PC-9 (cell line): Measurements from ENCODE around the gene SYDE2. TPM values are rescaled to one million over a fixed set of nuclear protein-coding genes. Genes with fewer than 3 reads are reported as not detected.
A peak's percentile ranks its signal among the peaks of the same experiment; 100 is the strongest.

Source experiments
- BruUV-seq: library from RNA; stranded (reverse); fragments of 400-500 nt; replicated peaks from 2 replicates; lab custom pipeline; 2021; lab: Mats Ljungman, UMichigan
- CTCF ChIA-PET: fragments of 300-600 bp; sonication (Branson Sonifier 250); formaldehyde crosslinking; loops from one replicate; lab custom pipeline; 2022; ENCODE audit warnings: antibody characterized with exemption; lab: Charles Lee
- POLR2A ChIA-PET: fragments of 300-600 bp; sonication (Branson Sonifier 250); formaldehyde crosslinking; loops from one replicate; lab custom pipeline; 2022; ENCODE audit warnings: antibody characterized with exemption; ENCODE audit not compliant: unreplicated experiment; lab: Charles Lee
- DNase-seq, 2 experiments: peaks; one replicate each; pipeline versions ENCODE4 v3.0.0 to v3.0.0-alpha.2; 2015 to 2022; ENCODE audit warnings: mixed read lengths in 1 of 2
- H2AFZ ChIP-seq: fragments of 200-600 bp; sonication (generic); 2 replicates; pipeline ENCODE4 v1.8.1; 2017; ENCODE audit warnings: antibody characterized with exemption
- H3F3A ChIP-seq: fragments of 200-600 bp; sonication (generic); 2 replicates; pipeline ENCODE4 v1.8.1; 2017; ENCODE audit warnings: antibody characterized with exemption, mild to moderate bottlenecking, low read depth; ENCODE audit not compliant: insufficient read depth
- H3K27ac ChIP-seq: fragments of 200-600 bp; sonication (generic); 2 replicates; pipeline ENCODE4 v1.6.1; 2016; ENCODE audit warnings: mixed run types
- H3K27me3 ChIP-seq: fragments of 200-600 bp; sonication (generic); 2 replicates; pipeline ENCODE4 v1.6.1; 2016; ENCODE audit warnings: low read depth, mixed run types; ENCODE audit not compliant: insufficient read depth
- H3K36me3 ChIP-seq: fragments of 200-600 bp; sonication (generic); 2 replicates; pipeline ENCODE4 v1.6.1; 2016; ENCODE audit warnings: low read depth, mixed run types
- H3K4me1 ChIP-seq: fragments of 200-600 bp; sonication (generic); replicated peaks from 2 replicates; pipeline ENCODE4 v1.6.1; 2016; ENCODE audit warnings: mixed run types; ENCODE audit not compliant: insufficient read depth
- H3K4me2 ChIP-seq: fragments of 200-600 bp; sonication (generic); 2 replicates; pipeline ENCODE4 v1.6.1; 2017; ENCODE audit warnings: mixed run types
- H3K4me3 ChIP-seq: fragments of 200-600 bp; sonication (generic); 2 replicates; pipeline ENCODE4 v1.6.1; 2016; ENCODE audit warnings: mixed run types
- H3K79me2 ChIP-seq: fragments of 200-600 bp; sonication (generic); 2 replicates; pipeline ENCODE4 v1.6.1; 2017; ENCODE audit warnings: low read depth, mixed run types
- H3K9me2 ChIP-seq: fragments of 200-600 bp; sonication (generic); 2 replicates; pipeline ENCODE4 v1.8.1; 2017; ENCODE audit warnings: mild to moderate bottlenecking; ENCODE audit not compliant: insufficient read depth
- H3K9me3 ChIP-seq: fragments of 200-600 bp; sonication (generic); 2 replicates; pipeline ENCODE4 v1.8.1; 2016; ENCODE audit warnings: low read depth; ENCODE audit not compliant: insufficient read depth
- H4K20me1 ChIP-seq: fragments of 200-600 bp; sonication (generic); 2 replicates; pipeline ENCODE4 v1.8.1; 2017; ENCODE audit not compliant: insufficient read depth
- CTCF ChIP-seq: fragments of 200-600 bp; sonication (generic); conservative IDR thresholded peaks from 2 replicates; pipeline ENCODE4 v1.6.1; 2017; ENCODE audit warnings: mixed run types, antibody characterized with exemption, mild to moderate bottlenecking, moderate library complexity
- EZH2 ChIP-seq: fragments of 200-600 bp; sonication (generic); IDR thresholded peaks from 2 replicates; pipeline ENCODE4 v1.8.0; 2017; ENCODE audit warnings: antibody characterized with exemption, low read depth
- intact Hi-C: fragments of 100-400 bp; cut with micrococcal nuclease; formaldehyde crosslinking; loops from one replicate; pipeline ENCODE4 v1.10.0; 2022; ENCODE audit not compliant: unreplicated experiment
- total RNA-seq: library from RNA; stranded (reverse); gene quantifications from 2 replicates; pipeline ENCODE4 v1.2.3, GENCODE V29; 2021

The SYDE2 gene
- total RNA-seq, 1 experiment from 2014 or later = 10.3 TPM

- Histone ChIP-seq H3K36me3 (no peaks in the 10 kb centered on the region), H3K4me1 (peaks cover 18% of the 10 kb centered on the region), H4K20me1 (no peaks in the 10 kb centered on the region), H3K9me2 (no peaks in the 10 kb centered on the region), H3K27ac (no peak overlapping the region), H3K9me3 (peaks cover 6% of the 10 kb centered on the region; the same call in 1 of the 2 replicates), H3K79me2 (no peaks in the 10 kb centered on the region), H3K4me3 (no peak overlapping the region), H3F3A (peaks cover 9% of the 10 kb centered on the region; the same call in 1 of the 2 replicates), H3K4me2 (no peak overlapping the region), H2AFZ (no peak overlapping the region), H3K27me3 (no peaks in the 10 kb centered on the region)
- DNase-seq = no peak
- ChIA-PET CTCF (interaction anchor here (0.6 kb wide), 1 partner anchor 932 kb away, joined by 3 read pairs; no protein-coding TSS in a partner anchor), POLR2A (no interaction called here)
- intact Hi-C loops = no loop called here
- no TSS peak for BruUV-seq
- TF ChIP-seq CTCF = no peak
- TF ChIP-seq EZH2 = no peak
These were observed 15.9 kb upstream of the SYDE2 start for GRCh38 chr1:85216697-85217096.

DNA sequence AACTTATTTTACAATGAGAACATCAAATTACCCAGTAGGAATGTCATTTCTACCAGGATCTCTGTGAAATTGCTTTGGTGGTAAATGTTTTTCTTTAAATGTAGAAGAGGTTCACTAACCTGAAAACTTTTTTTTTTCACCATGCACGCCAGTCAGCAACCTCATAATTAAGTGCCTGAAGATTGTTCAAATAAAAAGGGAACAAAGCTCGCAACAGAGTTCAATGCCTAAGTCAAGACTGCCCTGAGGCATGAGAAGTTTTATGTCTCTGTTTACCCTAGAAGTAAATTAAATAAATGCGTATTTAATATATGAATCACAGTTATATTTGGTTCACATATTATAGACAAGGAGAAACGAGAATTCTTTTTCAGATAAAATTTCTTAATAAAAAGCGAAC is 13.8 kb upstream of the SYDE2 start:
- Histone ChIP-seq H3K4me3 (no peak overlapping the region), H3K27me3 (no peaks in the 10 kb centered on the region), H4K20me1 (no peaks in the 10 kb centered on the region), H3F3A (peaks cover 9% of the 10 kb centered on the region; the same call in 1 of the 2 replicates), H3K4me1 (peaks cover 18% of the 10 kb centered on the region), H3K27ac (peak overlapping the region; percentile 13; the same call in 1 of the 2 replicates), H3K36me3 (no peaks in the 10 kb centered on the region), H3K79me2 (no peaks in the 10 kb centered on the region), H3K9me2 (no peaks in the 10 kb centered on the region), H3K4me2 (peak overlapping the region; percentile 36), H3K9me3 (peaks cover 6% of the 10 kb centered on the region; the same call in 1 of the 2 replicates), H2AFZ (peak overlapping the region; percentile 11; the same call in 1 of the 2 replicates)
- intact Hi-C loops = no loop called here
- POLR2A ChIA-PET = no interaction called here
- BruUV-seq = no TSS peak
- TF ChIP-seq EZH2 (no peak), CTCF (no peak)
- CTCF ChIA-PET = no interaction called here
- DNase-seq = peak in 1 of 2 experiments; percentile 75

GRCh38 chr1:85208488-85208887 is 7.7 kb upstream of the SYDE2 start:
- H3F3A ChIP-seq = peaks cover 8% of the 10 kb centered on the region; the same call in 1 of the 2 replicates
- ChIA-PET POLR2A (no interaction called here), CTCF (no interaction called here)
- intact Hi-C loops = no loop called here
- no peaks in the 10 kb centered on the region for H3K9me3 ChIP-seq
- no peaks in the 10 kb centered on the region for H3K9me2 ChIP-seq
- H3K4me1 ChIP-seq = peaks cover 17% of the 10 kb centered on the region
- TF ChIP-seq CTCF = no peak
- no peak for TF ChIP-seq EZH2
- H2AFZ ChIP-seq = no peak overlapping the region
- DNase-seq = no peak
- H3K79me2 ChIP-seq = peaks cover under 1% of the 10 kb centered on the region; the same call in 1 of the 2 replicates
- H3K27ac ChIP-seq = no peak overlapping the region
- no peak overlapping the region for H3K4me2 ChIP-seq
- no peaks in the 10 kb centered on the region for H3K27me3 ChIP-seq
- no peak overlapping the region for H3K4me3 ChIP-seq
- BruUV-seq = no TSS peak
- H3K36me3 ChIP-seq = no peaks in the 10 kb centered on the region
- no peaks in the 10 kb centered on the region for H4K20me1 ChIP-seq
